DOHH2 (cell line): ENCODE measurements around the gene CBLN2.

Experiments used
- H3F3A ChIP-seq: fragments of 200-600 bp; sonication (generic), shearing (Covaris generic); 2 replicates; pipeline ENCODE4 v1.6.0; 2016; ENCODE audit warnings: antibody characterized with exemption, mild to moderate bottlenecking; ENCODE audit not compliant: control insufficient read depth, insufficient read depth
- H3K27ac ChIP-seq: fragments of 200-600 bp; sonication (generic); 2 replicates; pipeline ENCODE4 v1.5.1; 2014; ENCODE audit warnings: low read depth, mild to moderate bottlenecking, low read length, moderate library complexity
- H3K27me3 ChIP-seq: fragments of 200-600 bp; sonication (generic); 2 replicates; pipeline ENCODE4 v1.6.1; 2014; ENCODE audit warnings: mild to moderate bottlenecking, low read length, mixed read lengths; ENCODE audit not compliant: control insufficient read depth
- H3K36me3 ChIP-seq: fragments of 200-600 bp; sonication (generic); 2 replicates; pipeline ENCODE4 v1.6.1; 2014; ENCODE audit warnings: mild to moderate bottlenecking, low read length, moderate library complexity, mixed read lengths; ENCODE audit not compliant: control insufficient read depth
- H3K4me1 ChIP-seq: fragments of 200-600 bp; sonication (generic); 2 replicates; pipeline ENCODE4 v1.6.1; 2014; ENCODE audit warnings: mild to moderate bottlenecking, low read length, mixed read lengths; ENCODE audit not compliant: control insufficient read depth
- H3K4me2 ChIP-seq: fragments of 200-600 bp; sonication (generic); 2 replicates; pipeline ENCODE4 v1.6.0; 2014; ENCODE audit warnings: mild to moderate bottlenecking, low read length, moderate library complexity
- H3K4me3 ChIP-seq: fragments of 200-600 bp; sonication (generic); 2 replicates; pipeline ENCODE4 v1.5.1; 2014; ENCODE audit warnings: mild to moderate bottlenecking, low read length, mixed read lengths
- H3K79me2 ChIP-seq: fragments of 200-600 bp; sonication (generic); 2 replicates; pipeline ENCODE4 v1.6.1; 2014; ENCODE audit warnings: mild to moderate bottlenecking, low read length, mixed read lengths; ENCODE audit not compliant: control insufficient read depth
- H3K9me2 ChIP-seq: fragments of 200-600 bp; sonication (generic); replicated peaks from 2 replicates; pipeline ENCODE4 v1.6.1; 2014; ENCODE audit warnings: mild to moderate bottlenecking, low read length, mixed read lengths; ENCODE audit not compliant: control insufficient read depth
- H3K9me3 ChIP-seq: fragments of 200-600 bp; sonication (generic); 2 replicates; pipeline ENCODE4 v1.6.1; 2014; ENCODE audit warnings: antibody characterized with exemption, low read length, mixed read lengths; ENCODE audit not compliant: control insufficient read depth, insufficient read depth
- H4K20me1 ChIP-seq: fragments of 200-600 bp; sonication (generic); 2 replicates; pipeline ENCODE4 v1.6.0; 2014; ENCODE audit warnings: low read depth, mild to moderate bottlenecking, antibody characterized with exemption, low read length, moderate library complexity; ENCODE audit not compliant: control insufficient read depth, insufficient read depth
- CTCF ChIP-seq: fragments of 200-600 bp; sonication (generic); IDR thresholded peaks from one replicate; pipeline ENCODE4 v1.5.1; 2014; ENCODE audit warnings: antibody characterized with exemption, mild to moderate bottlenecking, low read depth, low read length; ENCODE audit not compliant: poor library complexity, severe bottlenecking
- EZH2phosphoT487 ChIP-seq: fragments of 200-600 bp; sonication (generic); IDR thresholded peaks from 2 replicates; pipeline ENCODE4 v1.6.1; 2017; ENCODE audit warnings: borderline replicate concordance, mild to moderate bottlenecking, antibody characterized with exemption, low read length, moderate library complexity, mixed read lengths

CBLN2 gene

GRCh38 chr18:72544092-72544886, at the start of gene CBLN2:
TSS of gene CBLN2 (minus strand) at chr18:72544342. CDS start at chr18:72542160, 2,182 bp downstream.
- no peaks in the 10 kb centered on the region for H3K9me2 ChIP-seq
- H3K79me2 ChIP-seq, result no peaks in the 10 kb centered on the region
- H3K4me2 ChIP-seq, result no peak within 1 kb of the TSS
- H3K4me3 ChIP-seq, result no peak within 1 kb of the TSS
- no peaks in the 10 kb centered on the region for H3K4me1 ChIP-seq
- H3K9me3 ChIP-seq, result no peaks in the 10 kb centered on the region
- no peaks in the 10 kb centered on the region for H3F3A ChIP-seq
- H3K27ac ChIP-seq, result no peak within 1 kb of the TSS
- no peaks in the 10 kb centered on the region for H3K36me3 ChIP-seq
- H3K27me3 ChIP-seq, result no peaks in the 10 kb centered on the region
- TF ChIP-seq CTCF, result peak; percentile 25
- no peak for TF ChIP-seq EZH2phosphoT487
- H4K20me1 ChIP-seq, result no peaks in the 10 kb centered on the region

GRCh38 chr18:72588360-72588759, 44.2 kb upstream of the CBLN2 start:
- no peak overlapping the region for H3K4me2 ChIP-seq
- H3K9me3 ChIP-seq, result peaks cover 9% of the 10 kb centered on the region; the same call in 1 of the 2 replicates
- H3K79me2 ChIP-seq, result no peaks in the 10 kb centered on the region
- H3K27ac ChIP-seq, result no peak overlapping the region
- H3K4me1 ChIP-seq, result no peaks in the 10 kb centered on the region
- no peaks in the 10 kb centered on the region for H3K9me2 ChIP-seq
- H3F3A ChIP-seq, result no peaks in the 10 kb centered on the region
- no peaks in the 10 kb centered on the region for H4K20me1 ChIP-seq
- TF ChIP-seq CTCF (no peak), EZH2phosphoT487 (no peak)
- H3K36me3 ChIP-seq, result no peaks in the 10 kb centered on the region
- no peak overlapping the region for H3K4me3 ChIP-seq
- no peaks in the 10 kb centered on the region for H3K27me3 ChIP-seq

GRCh38 chr18:72584787-72585186, 40.6 kb upstream of the CBLN2 start:
- no peaks in the 10 kb centered on the region for H3K9me2 ChIP-seq
- H3K27me3 ChIP-seq, result no peaks in the 10 kb centered on the region
- H3K27ac ChIP-seq, result no peak overlapping the region
- no peak overlapping the region for H3K4me3 ChIP-seq
- no peaks in the 10 kb centered on the region for H3K36me3 ChIP-seq
- H3K9me3 ChIP-seq, result peaks cover 9% of the 10 kb centered on the region; the same call in 1 of the 2 replicates
- H4K20me1 ChIP-seq, result no peaks in the 10 kb centered on the region
- no peaks in the 10 kb centered on the region for H3K79me2 ChIP-seq
- no peak overlapping the region for H3K4me2 ChIP-seq
- no peaks in the 10 kb centered on the region for H3F3A ChIP-seq
- TF ChIP-seq EZH2phosphoT487 (no peak), CTCF (no peak)
- H3K4me1 ChIP-seq, result no peaks in the 10 kb centered on the region
